Coronary artery (tissue), 2 donors: ENCODE measurements around the gene RBP5.

ENCODE experiments used
- DNase-seq: peaks from one replicate; pipeline ENCODE4 v3.0.0-alpha.2; 2017; ENCODE audit warnings: low spot score
- H3K27ac ChIP-seq, 2 donors: fragments of 200-600 bp; sonication (generic); one replicate each; pipeline ENCODE4 v1.5.1; 2016 to 2019
- H3K4me3 ChIP-seq: fragments of 200-600 bp; sonication (generic); 2 replicates; pipeline ENCODE4 v1.5.1; 2016; ENCODE audit warnings: mild to moderate bottlenecking, moderate library complexity
- CTCF ChIP-seq: fragments of 200-600 bp; sonication (generic); IDR thresholded peaks from one replicate; pipeline ENCODE4 v1.5.1; 2019; ENCODE audit warnings: antibody characterized with exemption

Gene RBP5

DNA sequence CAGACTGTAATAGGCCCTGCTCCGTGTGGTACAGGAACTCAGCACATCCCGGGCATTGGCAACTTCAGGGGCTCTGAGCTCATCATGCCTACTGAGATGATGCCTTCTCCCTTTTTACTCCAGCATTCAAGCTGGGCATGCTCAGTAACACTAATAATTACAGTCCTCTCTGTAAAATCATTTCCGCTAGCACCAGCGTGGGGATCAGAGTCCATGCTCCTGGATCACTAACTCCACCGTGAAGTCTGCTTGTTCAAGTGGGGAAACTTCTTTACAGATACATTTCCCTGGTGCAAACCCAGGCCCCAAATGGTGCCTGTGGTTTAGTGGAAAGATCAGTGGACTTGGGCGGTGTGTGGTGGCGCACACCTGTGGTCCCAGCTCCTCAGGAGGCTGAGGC, 18.2 kb upstream of the RBP5 start:
- H3K27ac ChIP-seq = no peak overlapping the region
- no peak for TF ChIP-seq CTCF
- peak; percentile 31 for DNase-seq
- no peak overlapping the region for H3K4me3 ChIP-seq

- no peak for DNase-seq
- H3K27ac ChIP-seq = no peak overlapping the region
- TF ChIP-seq CTCF = no peak
- H3K4me3 ChIP-seq = no peak overlapping the region
Measured at GRCh38 chr12:7146228-7146627, 17.5 kb upstream of the RBP5 start.

GRCh38 chr12:7145671-7146070, 17.0 kb upstream of the RBP5 start:
- no peak for TF ChIP-seq CTCF
- no peak overlapping the region for H3K27ac ChIP-seq
- DNase-seq = no peak
- no peak overlapping the region for H3K4me3 ChIP-seq

DNA sequence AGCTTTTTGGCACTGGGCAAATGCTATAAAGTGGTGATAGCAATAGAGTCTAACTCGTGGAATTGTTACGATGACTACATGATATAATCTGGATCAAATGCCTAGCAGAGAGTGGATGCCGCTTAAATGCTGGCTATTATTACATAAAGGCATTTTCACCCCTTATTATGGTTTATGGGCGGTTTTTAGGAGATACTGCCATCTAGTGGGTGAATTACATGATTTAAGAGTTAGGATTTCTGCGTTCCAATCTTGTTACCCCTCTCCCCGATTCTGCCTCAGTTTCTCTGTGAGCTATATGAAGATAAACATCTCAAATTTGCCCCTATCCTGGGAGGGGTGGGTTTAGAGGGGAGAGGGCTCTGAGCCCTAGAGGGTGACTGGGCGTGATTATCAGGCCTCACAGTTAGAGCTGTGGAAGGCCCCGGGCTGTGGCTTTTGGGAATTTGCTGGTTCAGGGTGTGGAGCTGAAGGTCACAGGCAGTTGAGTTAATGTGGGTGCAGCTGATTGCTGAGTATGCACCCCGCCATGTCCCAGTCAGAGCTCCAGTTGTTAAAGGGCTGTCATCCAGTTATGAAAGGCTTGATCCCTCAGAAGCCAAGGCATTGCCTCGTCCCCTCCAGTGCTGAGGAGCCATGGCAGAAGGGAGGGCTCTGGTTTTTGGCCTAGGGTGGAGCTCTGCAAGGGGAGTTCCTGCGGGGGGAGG, 15.9 kb upstream of the RBP5 start:
- no peak overlapping the region for H3K4me3 ChIP-seq
- peak; percentile 56 for TF ChIP-seq CTCF
- DNase-seq = no peak

GRCh38 chr12:7143564-7143963, 14.9 kb upstream of the RBP5 start:
- TF ChIP-seq CTCF = no peak
- no peak overlapping the region for H3K4me3 ChIP-seq
- no peak overlapping the region for H3K27ac ChIP-seq
- DNase-seq = no peak

More for the DNA sequence above, 15.9 kb upstream of the RBP5 start:
- peak overlapping the region in 1 of 2 donors; percentile 58 for H3K27ac ChIP-seq

DNA sequence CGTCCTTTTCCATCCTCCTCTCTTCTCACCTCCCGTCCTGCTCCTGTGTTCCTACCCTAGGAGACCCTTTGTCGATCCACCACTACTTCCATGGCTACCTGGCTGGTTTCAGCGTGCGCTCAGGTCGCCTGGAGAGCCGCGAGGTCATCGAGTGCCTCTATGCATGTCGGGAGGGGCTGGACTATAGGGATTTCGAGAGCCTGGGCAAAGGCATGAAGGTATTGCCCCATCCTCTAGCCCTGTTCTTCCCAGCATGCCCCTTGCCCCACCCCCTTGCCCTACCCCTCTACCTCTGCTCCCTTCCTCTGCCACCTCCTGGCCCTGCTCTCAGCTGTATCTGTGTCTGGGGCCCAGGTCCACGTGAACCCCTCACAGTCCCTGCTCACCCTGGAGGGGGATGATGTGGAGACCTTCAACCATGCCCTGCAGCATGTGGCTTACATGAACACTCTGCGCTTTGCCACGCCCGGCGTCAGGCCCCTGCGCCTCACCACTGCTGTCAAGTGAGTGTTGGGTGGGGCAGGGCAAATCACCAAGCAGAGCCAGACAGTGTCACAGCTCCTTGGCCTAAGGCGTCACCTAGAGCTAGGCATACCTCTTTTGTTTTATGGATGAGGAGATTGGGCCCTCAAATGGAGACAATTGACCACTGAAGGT, 14.2 kb upstream of the RBP5 start:
- TF ChIP-seq CTCF = no peak
- H3K4me3 ChIP-seq = no peak overlapping the region
- DNase-seq = no peak
- H3K27ac ChIP-seq = no peak overlapping the region
